ENCODE measurements around the gene DLD. TPM values are rescaled to one million over a fixed set of nuclear protein-coding genes. Genes with fewer than 3 reads are reported as not detected.

The DLD gene
- total and polyA plus RNA-seq, 2 of the 13 experiments (the other 11 are each of a cell fraction or from before 2014, with no cell fraction given), result 56.8 to 95.2 TPM

GRCh38 chr7:107967420-107967819 is 76.4 kb downstream of the DLD start (continued):
- TF ChIP-seq MTA1 (CRISPR knock-in tag; IDR thresholded peaks at IDR 0.05; ENCODE audit: borderline replicate concordance) (no peak), FOXO1 (CRISPR knock-in tag; IDR thresholded peaks at IDR 0.05) (peak; percentile 30; the same call in 1 of the 2 replicates), ZC3H13 (CRISPR knock-in tag; IDR thresholded peaks at IDR 0.05) (no peak), ZNF12 (CRISPR knock-in tag; IDR thresholded peaks at IDR 0.05) (no peak), ZBTB42 (CRISPR knock-in tag; IDR thresholded peaks at IDR 0.05) (no peak), SMARCC2 (IDR thresholded peaks at IDR 0.05) (no peak), WIZ (CRISPR knock-in tag; IDR thresholded peaks at IDR 0.05) (no peak), NFIC (IDR thresholded peaks at IDR 0.05; ENCODE audit: low read length) (peak; percentile 79), TCF7L2 (IDR thresholded peaks at IDR 0.05; ENCODE audit: low read depth, low read length) (no peak), ZNF704 (CRISPR knock-in tag; IDR thresholded peaks at IDR 0.05; ENCODE audit: borderline replicate concordance) (no peak), ZNF841 (CRISPR knock-in tag; IDR thresholded peaks at IDR 0.05; ENCODE audit: borderline replicate concordance) (no peak), ZNF501 (CRISPR knock-in tag; IDR thresholded peaks at IDR 0.05) (no peak), CSRNP2 (CRISPR knock-in tag; conservative IDR thresholded peaks at IDR 0.05; ENCODE audit: low read depth) (no peak), MAZ (IDR thresholded peaks at IDR 0.05; ENCODE audit: borderline replicate concordance, low read depth, low read length) (no peak), MAZ (CRISPR knock-in tag; IDR thresholded peaks at IDR 0.05; ENCODE audit: low read depth) (no peak), EHMT2 (IDR thresholded peaks at IDR 0.05; ENCODE audit: borderline replicate concordance, low read depth, low read length) (no peak), ZFP36 (IDR thresholded peaks at IDR 0.05; ENCODE audit: borderline replicate concordance, low read depth, low read length, partially characterized antibody) (no peak), ZEB1 (IDR thresholded peaks at IDR 0.05; ENCODE audit: insufficient replicate concordance, low read depth) (no peak), ZNF557 (CRISPR knock-in tag; IDR thresholded peaks at IDR 0.05) (no peak), ZNF792 (CRISPR knock-in tag; IDR thresholded peaks at IDR 0.05) (peak; percentile 30; the same call in 1 of the 2 replicates), ZNF891 (CRISPR knock-in tag; IDR thresholded peaks at IDR 0.05) (no peak)
- TF ChIP-seq, protein P1, sequence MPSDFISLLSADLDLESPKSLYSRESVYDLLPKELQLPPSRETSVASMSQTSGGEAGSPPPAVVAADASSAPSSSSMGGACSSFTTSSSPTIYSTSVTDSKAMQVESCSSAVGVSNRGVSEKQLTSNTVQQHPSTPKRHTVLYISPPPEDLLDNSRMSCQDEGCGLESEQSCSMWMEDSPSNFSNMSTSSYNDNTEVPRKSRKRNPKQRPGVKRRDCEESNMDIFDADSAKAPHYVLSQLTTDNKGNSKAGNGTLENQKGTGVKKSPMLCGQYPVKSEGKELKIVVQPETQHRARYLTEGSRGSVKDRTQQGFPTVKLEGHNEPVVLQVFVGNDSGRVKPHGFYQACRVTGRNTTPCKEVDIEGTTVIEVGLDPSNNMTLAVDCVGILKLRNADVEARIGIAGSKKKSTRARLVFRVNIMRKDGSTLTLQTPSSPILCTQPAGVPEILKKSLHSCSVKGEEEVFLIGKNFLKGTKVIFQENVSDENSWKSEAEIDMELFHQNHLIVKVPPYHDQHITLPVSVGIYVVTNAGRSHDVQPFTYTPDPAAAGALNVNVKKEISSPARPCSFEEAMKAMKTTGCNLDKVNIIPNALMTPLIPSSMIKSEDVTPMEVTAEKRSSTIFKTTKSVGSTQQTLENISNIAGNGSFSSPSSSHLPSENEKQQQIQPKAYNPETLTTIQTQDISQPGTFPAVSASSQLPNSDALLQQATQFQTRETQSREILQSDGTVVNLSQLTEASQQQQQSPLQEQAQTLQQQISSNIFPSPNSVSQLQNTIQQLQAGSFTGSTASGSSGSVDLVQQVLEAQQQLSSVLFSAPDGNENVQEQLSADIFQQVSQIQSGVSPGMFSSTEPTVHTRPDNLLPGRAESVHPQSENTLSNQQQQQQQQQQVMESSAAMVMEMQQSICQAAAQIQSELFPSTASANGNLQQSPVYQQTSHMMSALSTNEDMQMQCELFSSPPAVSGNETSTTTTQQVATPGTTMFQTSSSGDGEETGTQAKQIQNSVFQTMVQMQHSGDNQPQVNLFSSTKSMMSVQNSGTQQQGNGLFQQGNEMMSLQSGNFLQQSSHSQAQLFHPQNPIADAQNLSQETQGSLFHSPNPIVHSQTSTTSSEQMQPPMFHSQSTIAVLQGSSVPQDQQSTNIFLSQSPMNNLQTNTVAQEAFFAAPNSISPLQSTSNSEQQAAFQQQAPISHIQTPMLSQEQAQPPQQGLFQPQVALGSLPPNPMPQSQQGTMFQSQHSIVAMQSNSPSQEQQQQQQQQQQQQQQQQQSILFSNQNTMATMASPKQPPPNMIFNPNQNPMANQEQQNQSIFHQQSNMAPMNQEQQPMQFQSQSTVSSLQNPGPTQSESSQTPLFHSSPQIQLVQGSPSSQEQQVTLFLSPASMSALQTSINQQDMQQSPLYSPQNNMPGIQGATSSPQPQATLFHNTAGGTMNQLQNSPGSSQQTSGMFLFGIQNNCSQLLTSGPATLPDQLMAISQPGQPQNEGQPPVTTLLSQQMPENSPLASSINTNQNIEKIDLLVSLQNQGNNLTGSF (CRISPR knock-in tag; IDR thresholded peaks at IDR 0.05), result no peak

Data from HepG2 (cell line).